ENCODE results near the gene RAB3D. TPM values are rescaled to one million over a fixed set of nuclear protein-coding genes. Genes with fewer than 3 reads are reported as not detected.

RAB3D gene
- total RNA-seq (2022; extraction: Qiagen RNA extraction; ENCODE audit: low read depth): 2.5 to 3.9 TPM (median 3.0 TPM) in 5 replicates

DNA sequence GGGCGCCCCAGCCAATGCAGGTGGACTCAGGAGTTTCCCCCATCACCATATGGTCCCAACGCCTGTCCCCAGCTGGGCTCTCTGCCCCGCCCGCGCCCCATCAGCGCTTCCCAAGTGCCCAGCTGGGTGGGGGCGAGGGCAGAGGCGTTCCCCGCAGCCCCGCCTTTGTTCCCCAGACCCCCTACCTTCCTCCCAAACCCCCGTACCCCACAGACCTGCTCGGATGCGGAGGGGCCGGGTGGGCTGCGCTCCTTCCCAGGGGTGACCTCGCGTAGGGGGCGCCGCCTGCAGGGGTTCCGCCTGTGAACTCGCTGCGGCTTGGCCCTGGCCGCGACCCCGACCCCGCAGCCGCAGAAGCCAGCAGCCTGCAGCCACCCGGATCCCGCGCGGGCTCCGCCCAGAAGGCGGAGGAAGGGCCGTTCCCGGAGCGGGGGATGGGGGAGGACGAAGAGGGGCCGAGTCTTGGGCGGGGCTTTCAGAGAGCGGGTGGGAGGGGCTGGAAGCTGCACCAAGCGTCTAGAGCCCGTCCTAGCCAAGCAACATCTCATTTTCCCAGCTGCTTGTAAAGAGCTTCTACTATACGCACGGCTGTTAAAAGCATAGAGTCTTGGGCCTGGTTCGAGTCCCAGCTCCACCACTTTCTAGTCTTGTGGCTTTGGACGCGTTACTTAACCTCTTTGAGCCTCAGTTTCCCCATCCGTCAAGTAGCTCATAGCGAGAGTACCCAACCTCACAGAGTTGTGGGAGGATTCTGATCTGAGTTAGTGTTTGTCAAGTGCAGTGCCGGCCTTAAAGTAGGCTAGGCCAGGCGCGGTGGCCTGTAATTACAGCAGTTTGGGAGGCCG is at the start of gene RAB3D:
Gene RAB3D, minus strand, starts transcription at position 404 of the 845 bp plus-strand sequence. CDS start 2,258 bp downstream, outside the sequence.

GRCh38 chr19:11374433-11375142 is 35.1 kb upstream of the RAB3D start, which contains the start of gene SWSAP1:
Gene SWSAP1 (plus strand): TSS chr19:11374666. CDS start chr19:11374681, 15 bp downstream.

GRCh38 chr19:11355160-11356073 is 16.0 kb upstream of the RAB3D start, which contains the start of gene PLPPR2:
Gene PLPPR2 (plus strand): TSS chr19:11355432. CDS start chr19:11357674, 2,242 bp downstream.

DNA sequence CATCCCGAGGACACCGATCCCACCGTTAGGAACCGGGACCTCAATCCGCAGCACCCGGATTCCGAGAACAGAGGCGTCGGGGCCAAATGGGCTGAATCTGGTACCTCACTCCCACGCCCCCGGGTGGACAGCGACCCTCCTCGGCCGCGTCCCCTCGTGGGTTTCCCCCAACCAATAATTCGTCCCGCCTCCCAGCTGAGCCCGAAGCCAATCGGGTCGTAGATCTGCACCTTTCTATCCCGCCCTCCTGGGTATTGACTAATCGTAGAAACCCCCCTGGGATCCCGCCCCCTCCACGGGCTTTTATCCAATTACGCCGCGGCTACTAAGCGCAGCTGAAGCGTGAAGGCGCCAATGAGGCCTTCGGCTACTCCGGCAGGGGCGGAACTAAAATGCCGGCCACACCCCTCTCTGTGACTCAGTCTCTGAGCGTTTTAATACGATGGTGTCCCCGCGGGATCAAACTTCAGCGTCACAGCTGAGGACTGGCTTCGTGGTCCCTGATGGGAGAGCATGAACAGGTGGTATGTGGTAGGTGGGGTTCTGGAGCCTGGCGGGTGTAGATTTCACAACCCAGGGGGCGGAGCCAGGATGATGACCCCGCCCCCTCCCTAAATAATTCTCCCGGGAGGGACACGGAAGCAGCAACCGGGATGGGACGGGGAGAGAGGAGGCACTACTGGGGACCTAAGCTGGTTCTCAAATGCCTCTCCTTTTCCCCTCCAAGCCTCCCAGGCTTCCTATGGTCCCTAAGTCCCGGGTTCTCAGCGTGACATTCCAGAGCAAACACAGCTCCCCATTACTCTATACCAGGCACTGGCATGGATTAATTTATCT is 6.9 kb upstream of the RAB3D start, which contains the start of the genes CCDC159 and TMEM205:
Gene CCDC159, plus strand, starts transcription at position 416 of the 837 bp plus-strand sequence. Its CDS starts 88 bp downstream, at position 504.
Gene TMEM205, minus strand, starts transcription at position 165 of the 837 bp plus-strand sequence. CDS start 649 bp downstream, outside the sequence.

DNA sequence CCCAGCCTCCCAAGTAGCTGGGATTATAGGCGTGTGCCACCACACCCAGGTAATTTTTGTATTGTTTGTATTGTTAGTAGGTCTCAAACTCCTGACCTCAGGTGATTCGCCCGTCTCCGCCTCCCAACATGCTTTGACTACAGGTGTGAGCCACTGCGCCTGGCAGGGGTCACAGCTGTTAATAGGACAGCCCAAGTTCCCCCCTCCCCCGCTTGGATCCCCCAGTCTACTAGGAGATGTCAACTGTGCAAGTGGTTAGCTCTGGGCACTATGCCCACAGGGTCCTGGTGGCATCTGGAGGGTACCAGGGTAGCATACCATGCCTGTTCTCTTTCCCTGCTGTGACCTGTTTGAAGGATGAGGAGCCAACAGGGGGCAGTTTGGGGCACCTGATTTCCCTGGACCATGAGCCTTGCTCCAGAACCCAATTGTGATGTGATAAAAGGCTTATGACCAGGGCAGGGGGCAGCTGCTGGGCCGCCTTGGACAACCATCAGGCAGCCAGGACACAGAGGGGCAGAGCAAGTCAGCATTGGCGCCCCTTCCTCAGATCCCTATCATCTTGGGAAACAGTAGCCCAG is 43.7 kb downstream of the RAB3D start, which contains the start of gene TSPAN16:
Gene TSPAN16, plus strand, starts transcription at position 496 of the 581 bp plus-strand sequence. CDS start 138 bp downstream, outside the sequence.

Other genes with a start within 250 kb of the RAB3D start
- gene SPC24, start 183.9 kb downstream of the RAB3D start, total RNA-seq (2022; extraction: Qiagen RNA extraction; ENCODE audit: low read depth): 12.4 to 15.6 TPM (median 13.4 TPM) in 5 replicates
- 29.5 to 36.9 TPM (median 31.6 TPM) in 5 replicates for gene KANK2, start 142.1 kb downstream of the RAB3D start, total RNA-seq (2022; extraction: Qiagen RNA extraction; ENCODE audit: low read depth)
- gene ANGPTL8, start 100.0 kb downstream of the RAB3D start, total RNA-seq (2022; extraction: Qiagen RNA extraction; ENCODE audit: low read depth): not detected in 5 replicates
- 8.1 to 9.7 TPM (median 8.8 TPM) in 5 replicates for gene DOCK6, start 77.1 kb downstream of the RAB3D start, total RNA-seq (2022; extraction: Qiagen RNA extraction; ENCODE audit: low read depth)
- gene TSPAN16, start 43.5 kb downstream of the RAB3D start, total RNA-seq (2022; extraction: Qiagen RNA extraction; ENCODE audit: low read depth): not detected in 5 replicates
- 98.1 to 128 TPM (median 106 TPM) in 5 replicates for gene TMEM205, start 6.6 kb upstream of the RAB3D start, total RNA-seq (2022; extraction: Qiagen RNA extraction; ENCODE audit: low read depth)
- gene CCDC159, start 6.9 kb upstream of the RAB3D start, total RNA-seq (2022; extraction: Qiagen RNA extraction; ENCODE audit: low read depth): 4.4 to 7.7 TPM (median 5.0 TPM) in 5 replicates
- 8.3 to 11.2 TPM (median 10.5 TPM) in 5 replicates for gene PLPPR2, start 15.8 kb upstream of the RAB3D start, total RNA-seq (2022; extraction: Qiagen RNA extraction; ENCODE audit: low read depth)
- 1.7 to 2.7 TPM (median 2.3 TPM) in 5 replicates for gene SWSAP1, start 35.0 kb upstream of the RAB3D start, total RNA-seq (2022; extraction: Qiagen RNA extraction; ENCODE audit: low read depth)
- gene EPOR, start 44.7 kb upstream of the RAB3D start, total RNA-seq (2022; extraction: Qiagen RNA extraction; ENCODE audit: low read depth): 3.7 to 5.8 TPM (median 4.7 TPM) in 5 replicates
- 0.67 to 2.7 TPM (median 2.0 TPM) in 5 replicates for gene RGL3, start 79.7 kb upstream of the RAB3D start, total RNA-seq (2022; extraction: Qiagen RNA extraction; ENCODE audit: low read depth)
- gene ODAD3, start 95.5 kb upstream of the RAB3D start, total RNA-seq (2022; extraction: Qiagen RNA extraction; ENCODE audit: low read depth): 0.80 to 1.7 TPM (median 1.1 TPM) in 5 replicates
- 246 to 281 TPM (median 260 TPM) in 5 replicates for gene PRKCSH, start 96.0 kb upstream of the RAB3D start, total RNA-seq (2022; extraction: Qiagen RNA extraction; ENCODE audit: low read depth)
- 0.02 to 0.12 TPM (median 0.06 TPM) in 4 of 5 replicates, not detected in the other for gene ELAVL3, start 141.4 kb upstream of the RAB3D start, total RNA-seq (2022; extraction: Qiagen RNA extraction; ENCODE audit: low read depth)
- gene ZNF653, start 166.2 kb upstream of the RAB3D start, total RNA-seq (2022; extraction: Qiagen RNA extraction; ENCODE audit: low read depth): 4.3 to 5.4 TPM (median 4.7 TPM) in 5 replicates
- 30.1 to 36.2 TPM (median 32.5 TPM) in 5 replicates for gene ECSIT, start 189.5 kb upstream of the RAB3D start, total RNA-seq (2022; extraction: Qiagen RNA extraction; ENCODE audit: low read depth)
- 0.28 to 0.56 TPM (median 0.44 TPM) in 5 replicates for gene CNN1, start 199.2 kb upstream of the RAB3D start, total RNA-seq (2022; extraction: Qiagen RNA extraction; ENCODE audit: low read depth)
- 89.9 to 117 TPM (median 98.9 TPM) in 5 replicates for gene ELOF1, start 219.6 kb upstream of the RAB3D start, total RNA-seq (2022; extraction: Qiagen RNA extraction; ENCODE audit: low read depth)
- gene ACP5, start 238.0 kb upstream of the RAB3D start, total RNA-seq (2022; extraction: Qiagen RNA extraction; ENCODE audit: low read depth): 0.16 to 0.66 TPM (median 0.17 TPM) in 3 of 5 replicates, not detected in the others

Measured in A549 treated with DMSO at 1 μM for 4 hours (cell line).